OCI-LY7 (cell line): ENCODE results near the gene MCRIP2. TPM values are rescaled to one million over a fixed set of nuclear protein-coding genes. Genes with fewer than 3 reads are reported as not detected.
A peak's percentile ranks its signal among the peaks of the same experiment; 100 is the strongest.

Source experiments
- BruUV-seq: library from RNA; stranded (reverse); fragments of 400-500 nt; replicated peaks from 2 replicates; lab custom pipeline; 2021; lab: Mats Ljungman, UMichigan
- CTCF ChIA-PET: fragments of 300-600 bp; sonication (Branson Sonifier 250); formaldehyde crosslinking; loops from one replicate; lab custom pipeline; 2022; ENCODE audit warnings: antibody characterized with exemption; ENCODE audit not compliant: unreplicated experiment; lab: Charles Lee
- POLR2A ChIA-PET: fragments of 300-600 bp; sonication (Branson Sonifier 250); formaldehyde crosslinking; loops from one replicate; lab custom pipeline; 2022; ENCODE audit warnings: antibody characterized with exemption; lab: Charles Lee
- DNase-seq: peaks from one replicate; pipeline ENCODE4 v3.0.0-alpha.2; 2015; ENCODE audit warnings: low spot score
- H2AFZ ChIP-seq: fragments of 200-600 bp; sonication (generic), shearing (Covaris generic); 2 replicates; pipeline ENCODE4 v1.6.1; 2014; ENCODE audit warnings: mild to moderate bottlenecking, antibody characterized with exemption, low read length, moderate library complexity
- H3K27ac ChIP-seq: fragments of 200-600 bp; sonication (generic); 2 replicates; pipeline ENCODE4 v1.5.1; 2014; ENCODE audit warnings: mixed run types, low read depth, mild to moderate bottlenecking, moderate library complexity, low read length, inconsistent platforms; ENCODE audit not compliant: poor library complexity, severe bottlenecking
- H3K36me3 ChIP-seq: fragments of 200-600 bp; sonication (generic); 2 replicates; pipeline ENCODE4 v1.6.1; 2014; ENCODE audit warnings: mild to moderate bottlenecking, antibody characterized with exemption, low read length, moderate library complexity, mixed read lengths; ENCODE audit not compliant: insufficient read depth
- H3K4me1 ChIP-seq: fragments of 200-600 bp; sonication (generic); 2 replicates; pipeline ENCODE4 v1.5.1; 2014; ENCODE audit warnings: mild to moderate bottlenecking, low read length; ENCODE audit not compliant: insufficient read depth, poor library complexity, severe bottlenecking
- H3K4me2 ChIP-seq: fragments of 200-600 bp; sonication (generic); 2 replicates; pipeline ENCODE4 v1.6.1; 2014; ENCODE audit warnings: mild to moderate bottlenecking, low read length
- H3K4me3 ChIP-seq: fragments of 200-600 bp; sonication (generic); 2 replicates; pipeline ENCODE4 v1.5.1; 2014; ENCODE audit warnings: mild to moderate bottlenecking, low read depth, low read length; ENCODE audit not compliant: poor library complexity, severe bottlenecking
- H3K79me2 ChIP-seq: fragments of 200-600 bp; sonication (generic); 2 replicates; pipeline ENCODE4 v1.6.1; 2016; ENCODE audit warnings: low read depth, mild to moderate bottlenecking, low read length, moderate library complexity, mixed read lengths; ENCODE audit not compliant: insufficient read depth
- H3K9me2 ChIP-seq: fragments of 200-600 bp; sonication (generic); 2 replicates; pipeline ENCODE4 v1.6.1; 2016; ENCODE audit warnings: mild to moderate bottlenecking, low read length, mixed read lengths; ENCODE audit not compliant: insufficient read depth
- H3K9me3 ChIP-seq: fragments of 200-600 bp; sonication (generic); 2 replicates; pipeline ENCODE4 v1.6.1; 2014; ENCODE audit warnings: mild to moderate bottlenecking, mixed run types, low read length, mixed read lengths
- H4K20me1 ChIP-seq: fragments of 200-600 bp; sonication (generic); 2 replicates; pipeline ENCODE4 v1.6.1; 2014; ENCODE audit warnings: mild to moderate bottlenecking, antibody characterized with exemption, low read length, moderate library complexity, mixed read lengths; ENCODE audit not compliant: insufficient read depth
- EZH2phosphoT487 ChIP-seq: fragments of 200-600 bp; sonication (generic); IDR thresholded peaks from 2 replicates; pipeline ENCODE4 v1.6.1; 2018; ENCODE audit warnings: low read depth, borderline replicate concordance, mild to moderate bottlenecking, mixed run types, antibody characterized with exemption, low read length, moderate library complexity, mixed read lengths
- intact Hi-C: fragments of 100-400 bp; cut with micrococcal nuclease; formaldehyde crosslinking; loops from one replicate; pipeline ENCODE4 v1.10.0; 2022; ENCODE audit not compliant: unreplicated experiment
- total RNA-seq, 2 experiments: library from RNA; depleted of rRNA in 1 of 2; stranded (reverse); fragments of >200 nt in 1 of 2; shearing (Covaris generic) in 1 of 2; gene quantifications; 2 replicates each; pipeline ENCODE4 v1.2.3, GENCODE V29; 2014 to 2022
- TF ChIP-seq, protein P1 (sequence below): fragments of 200-600 bp; sonication (generic); conservative IDR thresholded peaks from 2 replicates; pipeline ENCODE4 v1.5.1; 2014; ENCODE audit warnings: mild to moderate bottlenecking, antibody characterized with exemption, low read length, moderate library complexity, mixed read lengths

MCRIP2 gene
- total RNA-seq, 2 experiments from 2014 or later = 62.8 to 64.1 TPM

DNA sequence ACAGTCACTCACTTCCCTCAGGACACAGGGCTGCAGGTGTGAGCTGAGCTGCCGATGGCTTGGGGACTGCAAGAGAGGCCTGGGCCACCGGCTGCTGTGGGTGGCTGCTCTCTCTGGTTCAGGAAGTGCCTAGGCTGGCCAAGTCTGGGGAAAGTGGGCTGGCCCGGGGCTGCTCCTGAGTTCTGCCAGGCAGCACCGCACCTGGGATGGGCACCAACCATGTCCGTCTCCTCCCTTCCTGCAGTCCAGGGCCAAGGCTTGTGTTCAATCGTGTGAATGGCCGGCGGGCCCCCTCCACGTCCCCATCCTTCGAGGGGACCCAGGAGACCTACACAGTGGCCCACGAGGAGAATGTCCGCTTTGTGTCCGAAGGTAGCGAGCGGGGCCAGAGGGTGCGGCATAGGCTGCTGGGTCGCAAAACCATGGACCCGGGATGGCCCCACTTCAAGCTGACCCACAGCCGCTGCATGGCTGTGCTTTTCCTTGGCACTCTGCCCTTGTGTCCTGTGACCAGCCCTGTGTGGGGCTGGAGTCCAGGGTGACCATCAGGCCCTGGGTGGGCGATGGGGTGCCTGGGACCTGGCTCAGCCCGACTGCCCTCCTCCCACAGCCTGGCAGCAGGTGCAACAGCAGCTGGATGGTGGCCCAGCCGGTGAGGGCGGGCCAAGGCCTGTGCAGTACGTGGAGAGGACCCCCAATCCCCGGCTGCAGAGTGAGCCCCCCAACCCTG, 5.7 kb downstream of the MCRIP2 start:
- Histone ChIP-seq H3K79me2 (peaks cover 4% of the 10 kb centered on the region; the same call in 1 of the 2 replicates), H3K4me2 (peak overlapping the region; percentile 77), H3K4me1 (peaks cover 32% of the 10 kb centered on the region), H3K4me3 (peak overlapping the region; percentile 70), H4K20me1 (no peaks in the 10 kb centered on the region), H3K9me3 (no peaks in the 10 kb centered on the region), H2AFZ (no peak overlapping the region), H3K27ac (no peak overlapping the region), H3K36me3 (peaks cover 5% of the 10 kb centered on the region), H3K9me2 (no peaks in the 10 kb centered on the region)
- intact Hi-C loops = no loop called here
- POLR2A ChIA-PET = no interaction called here
- BruUV-seq = no TSS peak
- DNase-seq = no peak
- CTCF ChIA-PET = no interaction called here
- TF ChIP-seq EZH2phosphoT487 = no peak
- TF ChIP-seq, protein P1, sequence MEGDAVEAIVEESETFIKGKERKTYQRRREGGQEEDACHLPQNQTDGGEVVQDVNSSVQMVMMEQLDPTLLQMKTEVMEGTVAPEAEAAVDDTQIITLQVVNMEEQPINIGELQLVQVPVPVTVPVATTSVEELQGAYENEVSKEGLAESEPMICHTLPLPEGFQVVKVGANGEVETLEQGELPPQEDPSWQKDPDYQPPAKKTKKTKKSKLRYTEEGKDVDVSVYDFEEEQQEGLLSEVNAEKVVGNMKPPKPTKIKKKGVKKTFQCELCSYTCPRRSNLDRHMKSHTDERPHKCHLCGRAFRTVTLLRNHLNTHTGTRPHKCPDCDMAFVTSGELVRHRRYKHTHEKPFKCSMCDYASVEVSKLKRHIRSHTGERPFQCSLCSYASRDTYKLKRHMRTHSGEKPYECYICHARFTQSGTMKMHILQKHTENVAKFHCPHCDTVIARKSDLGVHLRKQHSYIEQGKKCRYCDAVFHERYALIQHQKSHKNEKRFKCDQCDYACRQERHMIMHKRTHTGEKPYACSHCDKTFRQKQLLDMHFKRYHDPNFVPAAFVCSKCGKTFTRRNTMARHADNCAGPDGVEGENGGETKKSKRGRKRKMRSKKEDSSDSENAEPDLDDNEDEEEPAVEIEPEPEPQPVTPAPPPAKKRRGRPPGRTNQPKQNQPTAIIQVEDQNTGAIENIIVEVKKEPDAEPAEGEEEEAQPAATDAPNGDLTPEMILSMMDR = no peak

DNA sequence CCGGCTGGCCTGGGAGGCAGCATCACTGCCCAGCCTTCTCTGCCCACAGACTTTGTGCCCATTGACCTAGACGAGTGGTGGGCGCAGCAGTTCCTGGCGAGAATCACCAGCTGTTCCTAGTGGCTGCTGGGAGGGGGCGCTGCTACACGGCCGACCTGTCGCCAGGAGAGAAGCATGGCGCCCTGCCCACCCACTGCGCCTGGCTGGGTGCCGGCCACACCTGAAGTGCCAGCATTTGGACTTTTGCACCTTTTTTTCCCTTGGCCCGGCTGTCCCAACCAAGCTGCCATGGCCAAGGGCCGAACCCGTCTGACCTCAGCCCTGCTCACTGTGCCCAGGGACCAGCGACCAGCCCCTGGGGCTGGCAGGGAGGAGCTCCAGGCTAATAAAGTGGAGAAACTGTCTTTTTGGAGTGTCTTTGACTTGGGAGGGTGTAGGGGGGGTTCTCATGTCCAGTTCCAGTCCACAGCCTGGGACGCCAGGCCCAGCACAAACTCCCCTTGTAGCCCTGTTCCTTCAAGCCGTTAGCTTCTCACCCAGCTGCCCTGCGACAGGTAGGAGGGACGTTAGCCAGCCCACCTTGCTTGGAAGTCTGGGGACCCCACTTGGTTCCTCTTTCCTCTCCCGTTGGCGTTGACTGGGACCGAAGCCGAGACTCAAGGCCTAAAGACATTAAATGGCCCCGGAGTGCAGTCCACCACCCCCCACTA, 6.6 kb downstream of the MCRIP2 start:
- TSS peak; percentile 40 for BruUV-seq
- H3K79me2 ChIP-seq = peaks cover 4% of the 10 kb centered on the region; the same call in 1 of the 2 replicates
- peak overlapping the region; percentile 70 for H3K4me3 ChIP-seq
- H3K36me3 ChIP-seq = peaks cover 10% of the 10 kb centered on the region
- CTCF ChIA-PET = no interaction called here
- H3K27ac ChIP-seq = peak overlapping the region; percentile 66
- H3K4me1 ChIP-seq = peaks cover 27% of the 10 kb centered on the region
- intact Hi-C loops = loop anchor here (2.0 kb wide), 1 partner anchor 21 kb away; the partner anchor contains the start of gene RHOT2
- no peak for TF ChIP-seq EZH2phosphoT487
- TF ChIP-seq, protein P1 = peak; percentile 87
- H2AFZ ChIP-seq = peak overlapping the region; percentile 13; the same call in 1 of the 2 replicates
- H4K20me1 ChIP-seq = no peaks in the 10 kb centered on the region
- no peaks in the 10 kb centered on the region for H3K9me3 ChIP-seq
- no peaks in the 10 kb centered on the region for H3K9me2 ChIP-seq
- peak; percentile 75 for DNase-seq
- H3K4me2 ChIP-seq = peak overlapping the region; percentile 77
- POLR2A ChIA-PET = interaction anchor here (0.6 kb wide), 1 partner anchor 1300 kb away, joined by 3 read pairs; no protein-coding TSS in a partner anchor
